Common myeloid progenitor, CD34-positive (primary cell): ENCODE results near the gene GEMIN8.

ENCODE experiments used
- CTCF ChIA-PET: fragments of 350-600 bp; sonication (Branson Sonifier 250); formaldehyde crosslinking; loops from one replicate; lab custom pipeline; 2021; ENCODE audit warnings: antibody characterized with exemption; lab: Charles Lee
- POLR2A ChIA-PET: fragments of 350-600 bp; sonication (Branson Sonifier 250); formaldehyde crosslinking; loops from one replicate; lab custom pipeline; 2021; ENCODE audit warnings: antibody characterized with exemption; lab: Charles Lee
- DNase-seq, 3 donors: peaks; one replicate each; pipeline versions ENCODE4 v3.0.0 to v3.0.0-alpha.2; 2013
- H3K27ac ChIP-seq, 2 experiments: 1 replicate in 1 of 2; 2 replicates in 1 of 2; pipeline ENCODE4 v1.7.0; 2013; ENCODE audit warnings: inconsistent platforms in 2 of 2, low read length in 2 of 2, mild to moderate bottlenecking in 2 of 2, low read depth in 1 of 2, moderate library complexity in 1 of 2; ENCODE audit not compliant: severe bottlenecking in 2 of 2, insufficient read depth in 1 of 2, poor library complexity in 1 of 2
- H3K27me3 ChIP-seq, 5 experiments: replicated peaks in 2 of 5; 1 replicate in 3 of 5; 2 replicates in 2 of 5; pipeline versions ENCODE4 v1.6.1 to v1.7.0; 2013; ENCODE audit warnings: low read length in 4 of 5, mild to moderate bottlenecking in 2 of 5, moderate library complexity in 2 of 5, inconsistent platforms in 1 of 5; ENCODE audit not compliant: insufficient read depth in 5 of 5, control insufficient read depth in 4 of 5
- H3K36me3 ChIP-seq, 4 experiments: 1 replicate in 2 of 4; 2 replicates in 2 of 4; pipeline versions ENCODE4 v1.6.1 to v1.7.0; 2013; ENCODE audit warnings: low read length in 3 of 4, control low read depth in 1 of 4, mild to moderate bottlenecking in 1 of 4; ENCODE audit not compliant: control insufficient read depth in 4 of 4, insufficient read depth in 4 of 4
- H3K4me1 ChIP-seq, 4 experiments: 1 replicate in 3 of 4; 2 replicates in 1 of 4; pipeline versions ENCODE4 v1.6.1 to v1.7.1; 2013; ENCODE audit warnings: low read length in 3 of 4, mild to moderate bottlenecking in 3 of 4, control low read depth in 1 of 4, inconsistent platforms in 1 of 4, moderate library complexity in 1 of 4; ENCODE audit not compliant: control insufficient read depth in 4 of 4, insufficient read depth in 4 of 4; ENCODE audit errors: control extremely low read depth in 1 of 4
- H3K4me3 ChIP-seq, 7 experiments: 1 replicate in 4 of 7; 2 replicates in 3 of 7; pipeline versions ENCODE4 v1.5.1 to v1.7.0; 2013; ENCODE audit warnings: mild to moderate bottlenecking in 7 of 7, low read length in 6 of 7, moderate library complexity in 6 of 7, inconsistent platforms in 2 of 7, low read depth in 2 of 7, control low read depth in 1 of 7; ENCODE audit not compliant: insufficient read depth in 4 of 7, control insufficient read depth in 1 of 7; ENCODE audit errors: extremely low read depth in 1 of 7
- H3K9me3 ChIP-seq, 5 experiments: 1 replicate in 4 of 5; 2 replicates in 1 of 5; pipeline versions ENCODE4 v1.6.1 to v1.7.1; 2013; ENCODE audit warnings: low read length in 4 of 5, mild to moderate bottlenecking in 2 of 5, inconsistent platforms in 1 of 5, low read depth in 1 of 5, moderate library complexity in 1 of 5; ENCODE audit not compliant: control insufficient read depth in 4 of 5, insufficient read depth in 2 of 5; ENCODE audit errors: control extremely low read depth in 1 of 5
- WGBS: methylation state at CpG from one replicate; pipeline ENCODE4 v1.1.5; 2013; ENCODE audit not compliant: insufficient coverage; 5-methylcytosine and 5-hydroxymethylcytosine counted together

The GEMIN8 gene

DNA sequence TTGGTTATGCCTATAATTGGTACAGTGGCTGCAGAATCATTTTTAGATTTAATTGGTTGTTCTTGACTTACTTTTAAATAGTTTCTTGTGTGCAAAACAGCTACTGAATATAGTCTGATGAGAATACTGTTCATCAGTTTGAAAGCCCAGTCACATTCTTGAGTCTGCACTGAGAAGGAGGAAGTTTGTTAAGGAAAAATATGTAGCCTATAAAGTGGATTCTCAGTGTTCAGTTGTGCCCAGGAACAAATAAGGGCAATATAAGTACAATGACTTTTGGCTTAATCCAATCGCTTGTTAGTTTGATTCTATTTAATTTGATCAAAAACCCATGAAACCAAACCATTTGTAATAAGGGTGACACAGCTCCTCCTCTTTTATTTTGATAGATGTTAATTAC is 32.8 kb upstream of the GEMIN8 start:
- Histone ChIP-seq H3K4me3 (no peak overlapping the region), H3K27ac (no peak overlapping the region), H3K9me3 (no peaks in the 10 kb centered on the region), H3K36me3 (no peaks in the 10 kb centered on the region), H3K4me1 (no peaks in the 10 kb centered on the region), H3K27me3 (peaks cover 0 to 11% (median 0%) of the 10 kb centered on the region in 5 experiments)
- POLR2A ChIA-PET = no interaction called here
- no peak for DNase-seq
- CTCF ChIA-PET = no interaction called here
- WGBS = no CpG with 5 or more reads among the region's 1 CpG

DNA sequence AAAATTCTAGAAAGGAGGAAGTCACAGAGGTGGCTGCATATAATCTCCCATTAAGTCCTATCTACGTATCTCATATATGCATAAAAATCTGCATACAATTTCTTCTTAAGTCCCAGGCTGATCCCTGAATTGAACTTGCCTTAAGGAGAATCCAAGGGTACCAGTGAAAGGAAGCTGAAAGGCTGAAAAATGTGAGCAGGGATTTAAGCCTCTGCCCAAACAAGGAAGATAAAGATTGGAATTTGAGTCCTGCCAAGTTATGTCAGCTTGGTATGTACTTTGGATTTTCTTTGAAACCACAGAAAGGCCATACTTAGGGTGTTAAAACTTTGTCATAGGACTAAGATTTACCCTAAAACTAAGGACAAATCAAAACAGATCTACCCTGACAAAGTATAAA is 26.5 kb upstream of the GEMIN8 start:
- Histone ChIP-seq H3K27ac (no peak overlapping the region), H3K9me3 (no peaks in the 10 kb centered on the region), H3K4me3 (no peak overlapping the region), H3K4me1 (no peaks in the 10 kb centered on the region), H3K27me3 (peaks cover 0 to 7% (median 0%) of the 10 kb centered on the region in 5 experiments), H3K36me3 (no peaks in the 10 kb centered on the region)
- ChIA-PET POLR2A (no interaction called here), CTCF (no interaction called here)
- WGBS = no CpG with 5 or more reads among the region's 1 CpG
- DNase-seq = no peak

DNA sequence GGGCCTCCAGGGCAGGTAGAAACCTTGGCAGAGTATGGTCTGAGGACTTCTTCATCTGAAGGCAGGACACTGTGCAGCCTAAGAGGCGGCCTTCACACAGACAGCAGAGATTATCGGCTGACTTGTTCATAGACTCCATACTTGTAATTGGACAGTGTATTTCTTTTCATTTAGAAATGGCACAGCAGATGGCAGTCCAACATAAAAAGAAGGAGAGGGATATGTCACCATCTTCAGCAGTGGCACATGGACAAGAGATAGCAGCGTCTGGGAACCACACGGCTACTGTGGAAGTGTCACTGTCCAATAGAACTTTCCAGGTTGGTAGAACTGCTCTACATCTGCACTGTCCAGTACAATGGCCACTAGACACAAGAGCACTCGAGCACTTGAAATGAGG is 21.7 kb upstream of the GEMIN8 start:
- Histone ChIP-seq H3K9me3 (peaks cover 0 to 2% (median 0%) of the 10 kb centered on the region in 5 experiments), H3K36me3 (no peaks in the 10 kb centered on the region), H3K27ac (no peak overlapping the region), H3K27me3 (peaks cover 0 to 16% (median 2%) of the 10 kb centered on the region in 5 experiments), H3K4me3 (no peak overlapping the region), H3K4me1 (no peaks in the 10 kb centered on the region)
- POLR2A ChIA-PET = no interaction called here
- 80% methylated on average over 3 of the region's 5 CpGs for WGBS
- CTCF ChIA-PET = interaction anchor here (1.3 kb wide), 1 partner anchor 9 kb away, joined by 3 read pairs; no protein-coding TSS in a partner anchor
- DNase-seq = no peak

GRCh38 chrX:14050709-14051108 is 21.0 kb upstream of the GEMIN8 start:
- DNase-seq = no peak
- POLR2A ChIA-PET = no interaction called here
- Histone ChIP-seq H3K4me1 (no peaks in the 10 kb centered on the region), H3K27me3 (peaks cover 0 to 16% (median 2%) of the 10 kb centered on the region in 5 experiments), H3K9me3 (peaks cover 0 to 2% (median 0%) of the 10 kb centered on the region in 5 experiments), H3K27ac (no peak overlapping the region), H3K4me3 (no peak overlapping the region), H3K36me3 (no peaks in the 10 kb centered on the region)
- CTCF ChIA-PET = interaction anchor here (1.3 kb wide), 1 partner anchor 8 kb away, joined by 3 read pairs; no protein-coding TSS in a partner anchor
- WGBS = 50% methylated on average over 1 of the region's 1 CpG

DNA sequence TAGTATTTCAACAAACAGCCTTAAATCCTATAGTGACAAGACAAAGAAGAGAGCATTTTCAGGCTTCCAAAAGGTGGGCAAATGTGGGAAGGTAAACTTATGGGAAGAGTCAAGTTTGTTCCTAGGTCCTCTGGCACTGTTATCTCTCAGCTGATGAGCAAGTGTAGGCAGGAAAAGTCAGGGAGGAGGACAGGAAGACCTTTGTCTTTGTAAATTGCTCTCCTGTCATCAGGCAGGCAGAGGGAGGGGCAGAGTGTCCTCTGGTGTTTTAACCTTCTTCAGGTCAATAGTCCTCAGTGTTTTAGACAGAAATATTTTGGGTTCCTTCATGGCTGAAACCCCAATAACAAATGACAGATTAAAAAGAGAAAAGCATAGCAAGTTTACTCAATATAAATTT is 13.5 kb upstream of the GEMIN8 start:
- H3K27ac ChIP-seq = no peak overlapping the region
- ChIA-PET POLR2A (no interaction called here), CTCF (no interaction called here)
- no peak overlapping the region for H3K4me3 ChIP-seq
- H3K36me3 ChIP-seq = no peaks in the 10 kb centered on the region
- H3K27me3 ChIP-seq = no peaks in the 10 kb centered on the region
- DNase-seq = no peak
- no peaks in the 10 kb centered on the region for H3K4me1 ChIP-seq
- H3K9me3 ChIP-seq = no peaks in the 10 kb centered on the region

- peak; percentile 36 to 80 (median 75) for DNase-seq
- Histone ChIP-seq H3K36me3 (no peaks in the 10 kb centered on the region), H3K27me3 (no peaks in the 10 kb centered on the region), H3K4me1 (no peaks in the 10 kb centered on the region), H3K4me3 (no peak overlapping the region), H3K27ac (no peak overlapping the region), H3K9me3 (no peaks in the 10 kb centered on the region)
- POLR2A ChIA-PET = no interaction called here
- CTCF ChIA-PET = interaction anchor here (1.0 to 1.1 kb wide), 2 partner anchors 14 to 1105 kb away, joined by 3 read pairs; no protein-coding TSS in a partner anchor
- no CpG with 5 or more reads among the region's 3 CpGs for WGBS
These were observed 9.7 kb upstream of the GEMIN8 start for GRCh38 chrX:14039344-14039743.

- WGBS = no CpG with 5 or more reads among the region's 3 CpGs
- H3K4me1 ChIP-seq = no peaks in the 10 kb centered on the region
- no peak overlapping the region for H3K27ac ChIP-seq
- peak in 2 of 3 donors; percentile 22 to 49 for DNase-seq
- H3K36me3 ChIP-seq = no peaks in the 10 kb centered on the region
- CTCF ChIA-PET = interaction anchor here (1.1 kb wide), 1 partner anchor 13 kb away, joined by 3 read pairs; no protein-coding TSS in a partner anchor
- POLR2A ChIA-PET = no interaction called here
- H3K27me3 ChIP-seq = no peaks in the 10 kb centered on the region
- no peak overlapping the region for H3K4me3 ChIP-seq
- no peaks in the 10 kb centered on the region for H3K9me3 ChIP-seq
These were observed 8.8 kb upstream of the GEMIN8 start for GRCh38 chrX:14038375-14039085.
